ENCODE data around the gene TMEM139. TPM values are rescaled to one million over a fixed set of nuclear protein-coding genes. Genes with fewer than 3 reads are reported as not detected.

TMEM139 gene
- total and polyA plus RNA-seq, 2 donors from 2014 or later, result 36.7 to 108 TPM

DNA sequence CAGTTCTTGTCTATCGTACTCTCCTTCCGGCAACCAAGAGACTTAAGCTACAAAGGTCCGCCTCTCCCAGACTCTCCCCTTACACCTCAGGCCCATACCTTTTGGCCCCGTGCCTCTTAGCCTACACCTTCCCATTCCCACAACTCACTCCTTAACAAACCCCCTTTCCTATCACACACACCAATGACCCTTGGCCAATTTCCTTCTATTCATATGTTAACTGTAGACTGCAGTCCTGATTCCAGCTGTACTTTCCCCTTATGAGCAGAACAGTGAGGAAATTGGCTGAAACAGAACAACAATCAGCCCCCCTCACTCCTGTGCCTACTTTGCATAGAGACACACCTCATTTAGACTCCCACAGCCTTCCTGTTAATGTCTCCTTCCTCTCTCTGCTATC, 1.4 kb upstream of the TMEM139 start:
- no peaks in the 10 kb centered on the region for H3K36me3 ChIP-seq (ENCODE audit: control insufficient read depth in 2 of 3, insufficient read depth in 3 of 3, low read length in 3 of 3)
- no peaks in the 10 kb centered on the region for H3K9me3 ChIP-seq (ENCODE audit: control insufficient read depth in 2 of 3, insufficient read depth in 1 of 3, low read length in 3 of 3)
- TF ChIP-seq, protein P1, sequence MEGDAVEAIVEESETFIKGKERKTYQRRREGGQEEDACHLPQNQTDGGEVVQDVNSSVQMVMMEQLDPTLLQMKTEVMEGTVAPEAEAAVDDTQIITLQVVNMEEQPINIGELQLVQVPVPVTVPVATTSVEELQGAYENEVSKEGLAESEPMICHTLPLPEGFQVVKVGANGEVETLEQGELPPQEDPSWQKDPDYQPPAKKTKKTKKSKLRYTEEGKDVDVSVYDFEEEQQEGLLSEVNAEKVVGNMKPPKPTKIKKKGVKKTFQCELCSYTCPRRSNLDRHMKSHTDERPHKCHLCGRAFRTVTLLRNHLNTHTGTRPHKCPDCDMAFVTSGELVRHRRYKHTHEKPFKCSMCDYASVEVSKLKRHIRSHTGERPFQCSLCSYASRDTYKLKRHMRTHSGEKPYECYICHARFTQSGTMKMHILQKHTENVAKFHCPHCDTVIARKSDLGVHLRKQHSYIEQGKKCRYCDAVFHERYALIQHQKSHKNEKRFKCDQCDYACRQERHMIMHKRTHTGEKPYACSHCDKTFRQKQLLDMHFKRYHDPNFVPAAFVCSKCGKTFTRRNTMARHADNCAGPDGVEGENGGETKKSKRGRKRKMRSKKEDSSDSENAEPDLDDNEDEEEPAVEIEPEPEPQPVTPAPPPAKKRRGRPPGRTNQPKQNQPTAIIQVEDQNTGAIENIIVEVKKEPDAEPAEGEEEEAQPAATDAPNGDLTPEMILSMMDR (IDR thresholded peaks at IDR 0.05; ENCODE audit: borderline replicate concordance, extremely low read depth, insufficient read depth), result no peak
- H3K27ac ChIP-seq (ENCODE audit: low read depth in 2 of 2, low read length in 2 of 2), result peak overlapping the region in 1 of 2 donors; percentile 49
- no peak for FAIRE-seq
- H3K4me3 ChIP-seq (ENCODE audit: low read length in 3 of 3), result no peak overlapping the region
- DNase-seq, result no peak
- no peaks in the 10 kb centered on the region for H3K27me3 ChIP-seq (ENCODE audit: control insufficient read depth, insufficient read depth, low read length)
- no peak overlapping the region for H3K9ac ChIP-seq (ENCODE audit: low read length in 3 of 3)
- peaks cover 9 to 33% (median 16%) of the 10 kb centered on the region in 3 donors for H3K4me1 ChIP-seq (ENCODE audit: control insufficient read depth in 2 of 3, insufficient read depth in 2 of 3, low read depth in 1 of 3, low read length in 3 of 3)
- intact Hi-C loops (cut with DNase I), result no loop called here

DNA sequence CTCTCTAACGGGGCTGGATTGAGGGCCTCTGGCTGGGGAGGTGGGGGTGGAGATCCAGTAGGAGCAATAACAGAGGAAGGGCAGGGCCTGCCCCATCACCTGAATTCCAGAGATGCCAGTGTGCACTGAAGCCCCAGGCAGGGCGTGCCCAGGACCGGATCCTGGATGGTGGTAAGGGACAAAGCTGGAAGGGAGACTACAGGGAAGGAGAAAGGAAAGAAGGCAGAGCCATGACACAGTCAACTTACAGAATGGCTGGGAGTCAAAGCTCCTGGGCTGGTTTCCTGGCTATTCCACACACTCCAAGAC, 666 bp downstream of the TMEM139 start:
- peaks cover 1 to 31% (median 10%) of the 10 kb centered on the region in 3 donors for H3K4me1 ChIP-seq (ENCODE audit: control insufficient read depth in 2 of 3, insufficient read depth in 2 of 3, low read depth in 1 of 3, low read length in 3 of 3)
- intact Hi-C loops (cut with DNase I), result no loop called here
- H3K27ac ChIP-seq (ENCODE audit: low read depth in 2 of 2, low read length in 2 of 2), result peak overlapping the region; percentile 82 to 88
- DNase-seq, result peak; percentile 66 to 88 (median 77)
- H3K27me3 ChIP-seq (ENCODE audit: control insufficient read depth, insufficient read depth, low read length), result no peaks in the 10 kb centered on the region
- FAIRE-seq, result no peak
- TF ChIP-seq, protein P1 (IDR thresholded peaks at IDR 0.05; ENCODE audit: borderline replicate concordance, extremely low read depth, insufficient read depth), result no peak
- H3K9me3 ChIP-seq (ENCODE audit: control insufficient read depth in 2 of 3, insufficient read depth in 1 of 3, low read length in 3 of 3), result no peaks in the 10 kb centered on the region
- H3K36me3 ChIP-seq (ENCODE audit: control insufficient read depth in 2 of 3, insufficient read depth in 3 of 3, low read length in 3 of 3), result peaks cover 0 to 1% (median 0%) of the 10 kb centered on the region in 3 donors
- peak overlapping the region in 2 of 3 donors; percentile 10 to 71 for H3K9ac ChIP-seq (ENCODE audit: low read length in 3 of 3)
- peak overlapping the region; percentile 56 to 78 (median 75) for H3K4me3 ChIP-seq (ENCODE audit: low read length in 3 of 3)

DNA sequence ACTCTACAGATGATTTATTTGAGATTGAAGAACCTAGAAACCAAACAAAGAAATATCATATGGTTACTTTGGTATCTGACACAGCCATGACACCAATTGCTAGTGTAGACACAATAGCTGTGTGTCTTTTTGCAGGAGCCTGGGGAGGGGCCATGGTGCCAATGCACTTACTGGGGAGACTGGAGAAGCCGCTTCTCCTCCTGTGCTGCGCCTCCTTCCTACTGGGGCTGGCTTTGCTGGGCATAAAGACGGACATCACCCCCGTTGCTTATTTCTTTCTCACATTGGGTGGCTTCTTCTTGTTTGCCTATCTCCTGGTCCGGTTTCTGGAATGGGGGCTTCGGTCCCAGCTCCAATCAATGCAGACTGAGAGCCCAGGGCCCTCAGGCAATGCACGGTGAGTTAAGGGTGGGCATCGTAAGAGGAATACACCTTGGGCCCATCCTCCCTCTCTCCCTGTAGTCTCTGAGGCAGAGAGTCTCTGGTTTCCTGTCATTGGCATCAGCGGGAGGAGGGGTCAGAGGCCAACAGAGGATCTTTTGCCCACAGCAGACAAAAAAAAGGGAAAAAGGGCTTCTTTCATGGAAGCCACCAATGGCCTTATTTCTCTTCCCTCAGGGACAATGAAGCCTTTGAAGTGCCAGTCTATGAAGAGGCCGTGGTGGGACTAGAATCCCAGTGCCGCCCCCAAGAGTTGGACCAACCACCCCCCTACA, 1.2 kb downstream of the TMEM139 start:
- H3K36me3 ChIP-seq (ENCODE audit: control insufficient read depth in 2 of 3, insufficient read depth in 3 of 3, low read length in 3 of 3), result peaks cover 0 to 3% (median 0%) of the 10 kb centered on the region in 3 donors
- H3K4me3 ChIP-seq (ENCODE audit: low read length in 3 of 3), result peak overlapping the region; percentile 13 to 78 (median 75)
- H3K9ac ChIP-seq (ENCODE audit: low read length in 3 of 3), result peak overlapping the region in 1 of 3 donors; percentile 71
- TF ChIP-seq, protein P1 (IDR thresholded peaks at IDR 0.05; ENCODE audit: borderline replicate concordance, extremely low read depth, insufficient read depth), result no peak
- intact Hi-C loops (cut with DNase I), result no loop called here
- peaks cover 3 to 34% (median 10%) of the 10 kb centered on the region in 3 donors for H3K4me1 ChIP-seq (ENCODE audit: control insufficient read depth in 2 of 3, insufficient read depth in 2 of 3, low read depth in 1 of 3, low read length in 3 of 3)
- no peaks in the 10 kb centered on the region for H3K9me3 ChIP-seq (ENCODE audit: control insufficient read depth in 2 of 3, insufficient read depth in 1 of 3, low read length in 3 of 3)
- H3K27me3 ChIP-seq (ENCODE audit: control insufficient read depth, insufficient read depth, low read length), result no peaks in the 10 kb centered on the region
- peak overlapping the region; percentile 82 to 88 for H3K27ac ChIP-seq (ENCODE audit: low read depth in 2 of 2, low read length in 2 of 2)
- DNase-seq, result no peak
- FAIRE-seq, result no peak

All from kidney (tissue), 14 donors.